Heart right ventricle (tissue), 16 donors: ENCODE results near the gene EHD2. TPM values are rescaled to one million over a fixed set of nuclear protein-coding genes. Genes with fewer than 3 reads are reported as not detected.
A peak's percentile ranks its signal among the peaks of the same experiment; 100 is the strongest.

ENCODE experiments used
- ATAC-seq, 8 donors: fragments of 200-7000 bp; cut with Tn5 transposase; one replicate each; pipeline ENCODE4 v1.9.1; 2020; ENCODE audit warnings: mild to moderate bottlenecking in 8 of 8, moderate library complexity in 8 of 8, moderate number of reproducible peaks in 1 of 8
- DNase-seq, 2 donors: peaks; one replicate each; pipeline ENCODE4 v3.0.0-alpha.2; 2020
- H3K27ac ChIP-seq, 10 donors: fragments of 200-600 bp; sonication (generic) in 2 of 10; one replicate each; pipeline versions ENCODE4 v1.5.0 to v1.8.0; 2020 to 2022; ENCODE audit warnings: mild to moderate bottlenecking in 3 of 10
- H3K27me3 ChIP-seq, 7 donors: fragments of 200-600 bp; one replicate each; pipeline ENCODE4 v1.8.0; 2021 to 2022; ENCODE audit warnings: mild to moderate bottlenecking in 2 of 7
- H3K36me3 ChIP-seq, 9 donors: fragments of 200-600 bp; sonication (generic) in 1 of 9; one replicate each; pipeline versions ENCODE4 v1.5.0 to v1.8.0; 2020 to 2022; ENCODE audit warnings: mild to moderate bottlenecking in 2 of 9
- H3K4me1 ChIP-seq, 9 donors: fragments of 200-600 bp; sonication (generic) in 1 of 9; one replicate each; pipeline versions ENCODE4 v1.5.0 to v1.8.0; 2020 to 2022; ENCODE audit warnings: mild to moderate bottlenecking in 4 of 9
- H3K4me3 ChIP-seq, 10 donors: fragments of 200-600 bp; sonication (generic) in 2 of 10; one replicate each; pipeline versions ENCODE4 v1.5.0 to v1.8.0; 2020 to 2022; ENCODE audit warnings: mild to moderate bottlenecking in 7 of 10, moderate library complexity in 2 of 10
- H3K9me3 ChIP-seq, 11 donors: fragments of 200-600 bp in 10 of 11; sonication (generic) in 2 of 11; one replicate each; pipeline versions ENCODE4 v1.5.0 to v1.8.0; 2013 to 2022; ENCODE audit warnings: mild to moderate bottlenecking in 2 of 11, control low read depth in 1 of 11, moderate library complexity in 1 of 11
- WGBS, 2 donors: extraction: QIAGEN DNeasy Blood & Tissue Kit; methylation state at CpG; one replicate each; pipeline ENCODE4 v1.1.7; 2013; ENCODE audit warnings: inconsistent platforms in 1 of 2; 5-methylcytosine and 5-hydroxymethylcytosine counted together
- intact Hi-C, 10 donors: fragments of 100-400 bp; cut with DNase I; formaldehyde crosslinking; loops; one replicate each; pipeline versions ENCODE4 v1.11.1 to v1.14.2; 2022
- polyA plus RNA-seq, 2 donors: library from polyadenylated mRNA; stranded (reverse); fragments of 200-250 nt; gene quantifications; one replicate each; pipeline ENCODE4 v1.2.3, GENCODE V29; 2013
- total RNA-seq, 10 donors: library from RNA; stranded (reverse); fragmentation: NEBNext Ultra II Directional in 3 of 10; extraction: Animal tissue kit (Norgen Biotek cat#: 25700) in 3 of 10; gene quantifications; one replicate each; pipeline versions ENCODE4 v1.2.1 to v1.2.4, GENCODE V29; 2021 to 2023
- TF ChIP-seq, protein P1 (sequence below), 9 donors: fragments of 200-600 bp; sonication (generic) in 2 of 9; IDR thresholded peaks; one replicate each; pipeline versions ENCODE4 v1.5.0 to v1.8.0; 2021 to 2022; ENCODE audit warnings: antibody characterized with exemption in 9 of 9, mild to moderate bottlenecking in 5 of 9, moderate library complexity in 1 of 9
- donor health status: Arrhythmogenic right ventricular cardiomyopathy.
- donor health status: ischemic (EF 13 %, LVEDD 7.1; RV severe dilation, severe dysfunction).
- donor health status: healthy with polysubstance abuse.
- donor health status: DM: no; HTN: yes; CAD: no.
- donor health status: DM: no; HTN: no; CAD: no.
- donor health status: ischemic (EF 25% LVEDD 6.9; RV normal size, moderate dysfunction).
- donor health status: ischemic (EF 25% LVEDD 5.7; RV mildly dilated, moderate dysfunction).
- donor health status: healthy.
- donor health status: DM: yes; HTN: yes; CAD: no.
- donor health status: Ischemic cardiomyopathy.
- donor health status: ischemic (EF 35%, LVEDD 5.7; RV mildly dilated, moderate dysfunction).
- donor health status: nonischemic (EF 11% LVEDD 7.7; RV severe dilation, severe dysfunction).
- donor health status: DM: yes; HTN: yes; CAD: no.
- donor health status: PGD.
- donor health status: ischemic (EF 29% LVEDD 5.4; RV normal size, mild dysfunction).
- donor health status: nonischemic (EF 23%, LVEDD 6.1; RV moderate dilation, normal function).

The EHD2 gene
- total and polyA plus RNA-seq, 12 donors, result 27.5 to 78.2 (median 47.5) TPM

DNA sequence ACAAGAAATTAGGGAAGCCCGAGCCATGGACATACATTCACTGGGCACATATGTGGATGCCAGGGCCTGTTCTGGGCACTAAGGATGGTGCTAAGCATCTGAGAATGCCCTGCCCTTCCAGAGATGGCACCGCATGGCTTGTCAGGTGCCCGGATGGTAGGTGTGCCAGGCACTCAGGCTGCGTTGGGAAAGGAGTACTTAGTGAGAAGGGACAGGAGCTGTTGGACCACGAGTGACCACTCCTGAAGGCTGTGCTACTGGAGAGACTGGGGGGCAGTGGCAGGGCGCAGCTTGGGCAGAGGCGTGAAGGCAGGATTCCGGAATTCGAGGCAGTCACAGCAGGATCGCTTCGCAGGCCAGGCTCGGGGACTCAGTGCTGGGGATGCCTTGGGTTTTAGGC, 38.0 kb upstream of the EHD2 start:
- DNase-seq (no peak), ATAC-seq (no peak)
- H3K36me3 ChIP-seq, result peaks cover 0 to 88% (median 40%) of the 10 kb centered on the region in 9 donors
- H3K4me3 ChIP-seq, result no peak overlapping the region
- no peaks in the 10 kb centered on the region for H3K27me3 ChIP-seq
- no peak overlapping the region for H3K27ac ChIP-seq
- no peaks in the 10 kb centered on the region for H3K4me1 ChIP-seq
- no peaks in the 10 kb centered on the region for H3K9me3 ChIP-seq
- TF ChIP-seq, protein P1, sequence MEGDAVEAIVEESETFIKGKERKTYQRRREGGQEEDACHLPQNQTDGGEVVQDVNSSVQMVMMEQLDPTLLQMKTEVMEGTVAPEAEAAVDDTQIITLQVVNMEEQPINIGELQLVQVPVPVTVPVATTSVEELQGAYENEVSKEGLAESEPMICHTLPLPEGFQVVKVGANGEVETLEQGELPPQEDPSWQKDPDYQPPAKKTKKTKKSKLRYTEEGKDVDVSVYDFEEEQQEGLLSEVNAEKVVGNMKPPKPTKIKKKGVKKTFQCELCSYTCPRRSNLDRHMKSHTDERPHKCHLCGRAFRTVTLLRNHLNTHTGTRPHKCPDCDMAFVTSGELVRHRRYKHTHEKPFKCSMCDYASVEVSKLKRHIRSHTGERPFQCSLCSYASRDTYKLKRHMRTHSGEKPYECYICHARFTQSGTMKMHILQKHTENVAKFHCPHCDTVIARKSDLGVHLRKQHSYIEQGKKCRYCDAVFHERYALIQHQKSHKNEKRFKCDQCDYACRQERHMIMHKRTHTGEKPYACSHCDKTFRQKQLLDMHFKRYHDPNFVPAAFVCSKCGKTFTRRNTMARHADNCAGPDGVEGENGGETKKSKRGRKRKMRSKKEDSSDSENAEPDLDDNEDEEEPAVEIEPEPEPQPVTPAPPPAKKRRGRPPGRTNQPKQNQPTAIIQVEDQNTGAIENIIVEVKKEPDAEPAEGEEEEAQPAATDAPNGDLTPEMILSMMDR (IDR thresholded peaks at IDR 0.05), result no peak
- WGBS, 2 donors, result 92 to 94% methylated on average over 12 of the region's 12 CpGs
- intact Hi-C loops, result loop anchor here in 1 of 10 donors (10.0 kb wide), 1 partner anchor 60 kb away; no protein-coding TSS in a partner anchor

DNA sequence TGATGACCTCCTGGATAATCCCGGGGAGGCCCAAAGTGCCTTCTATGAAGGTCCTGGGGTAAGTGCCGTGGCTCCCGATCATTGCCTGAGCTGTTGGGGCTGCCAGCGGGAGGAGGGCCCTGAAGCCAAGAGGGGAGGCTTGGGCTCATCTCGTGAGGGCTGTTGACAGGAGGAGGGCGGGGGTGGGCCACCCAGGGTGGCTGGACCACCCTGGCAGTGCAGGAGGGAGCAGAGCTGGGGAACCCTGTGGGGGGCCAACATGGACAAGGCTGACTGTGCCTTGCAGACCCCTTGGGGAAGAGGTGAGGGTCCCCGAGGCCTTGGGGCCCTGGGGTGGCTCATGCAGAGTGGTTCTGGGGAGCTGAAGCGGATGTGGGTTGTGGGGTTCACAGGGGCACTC, 37.4 kb upstream of the EHD2 start:
- no peak for DNase-seq
- peaks cover 0 to 88% (median 39%) of the 10 kb centered on the region in 9 donors for H3K36me3 ChIP-seq
- TF ChIP-seq, protein P1 (IDR thresholded peaks at IDR 0.05), result no peak
- H3K27ac ChIP-seq, result no peak overlapping the region
- 84 to 90% methylated on average over 8 of the region's 8 CpGs for WGBS, 2 donors
- H3K4me3 ChIP-seq, result no peak overlapping the region
- H3K9me3 ChIP-seq, result no peaks in the 10 kb centered on the region
- ATAC-seq, result peak in 2 of 8 donors; percentile 8 to 21
- intact Hi-C loops, result loop anchor here in 1 of 10 donors (10.0 kb wide), 1 partner anchor 61 kb away; no protein-coding TSS in a partner anchor
- H3K4me1 ChIP-seq, result no peaks in the 10 kb centered on the region
- no peaks in the 10 kb centered on the region for H3K27me3 ChIP-seq

DNA sequence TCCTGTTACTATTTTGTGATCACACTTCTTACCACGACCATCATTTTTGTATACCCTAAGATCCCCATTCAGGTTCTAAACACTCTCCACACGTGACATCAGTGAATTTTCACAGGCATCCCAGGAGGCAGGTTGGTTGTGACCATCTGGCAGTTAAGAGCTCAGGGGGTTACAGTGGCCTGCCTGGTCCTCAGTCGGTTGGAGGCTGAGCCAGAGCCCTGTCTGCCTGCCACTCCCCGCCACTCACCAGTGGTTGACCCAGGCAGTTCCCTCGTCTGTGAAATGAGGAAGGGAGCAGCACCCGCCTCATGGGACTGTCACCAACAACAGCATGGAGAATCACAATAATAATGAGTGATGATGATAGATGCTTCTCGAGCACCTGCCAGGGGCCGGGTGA, 36.4 kb upstream of the EHD2 start:
- Histone ChIP-seq H3K36me3 (peaks cover 0 to 92% (median 39%) of the 10 kb centered on the region in 9 donors), H3K27ac (no peak overlapping the region), H3K4me3 (no peak overlapping the region), H3K4me1 (no peaks in the 10 kb centered on the region), H3K27me3 (no peaks in the 10 kb centered on the region), H3K9me3 (no peaks in the 10 kb centered on the region)
- DNase-seq (no peak), ATAC-seq (no peak)
- WGBS, 2 donors, result 81 to 86% methylated on average over 8 of the region's 8 CpGs
- TF ChIP-seq, protein P1 (IDR thresholded peaks at IDR 0.05), result no peak
- intact Hi-C loops, result loop anchor here in 1 of 10 donors (10.0 kb wide), 1 partner anchor 62 kb away; no protein-coding TSS in a partner anchor

DNA sequence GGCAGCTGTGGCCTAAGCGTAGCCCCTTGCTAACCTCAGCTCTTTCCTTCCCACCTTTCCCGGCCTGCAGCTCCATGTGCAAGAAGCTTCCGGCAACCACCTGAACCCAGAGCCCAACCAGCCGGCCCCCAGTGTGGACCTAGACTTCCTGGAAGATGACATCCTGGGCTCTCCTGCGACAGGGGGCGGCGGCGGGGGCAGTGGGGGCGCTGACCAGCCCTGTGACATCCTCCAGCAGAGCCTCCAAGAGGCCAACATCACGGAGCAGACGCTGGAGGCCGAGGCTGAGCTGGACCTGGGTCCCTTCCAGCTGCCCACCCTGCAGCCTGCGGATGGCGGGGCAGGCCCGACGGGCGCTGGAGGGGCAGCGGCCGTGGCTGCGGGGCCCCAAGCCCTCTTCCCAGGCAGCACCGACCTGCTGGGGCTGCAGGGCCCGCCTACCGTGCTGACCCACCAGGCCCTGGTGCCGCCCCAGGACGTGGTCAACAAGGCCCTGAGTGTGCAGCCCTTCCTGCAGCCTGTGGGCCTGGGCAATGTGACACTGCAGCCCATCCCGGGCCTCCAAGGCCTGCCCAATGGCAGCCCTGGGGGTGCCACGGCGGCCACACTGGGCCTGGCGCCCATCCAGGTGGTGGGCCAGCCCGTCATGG, 33.8 kb upstream of the EHD2 start:
- peak in 1 of 8 donors; percentile 24 for ATAC-seq
- Histone ChIP-seq H3K36me3 (peaks cover 0 to 88% (median 30%) of the 10 kb centered on the region in 9 donors), H3K27me3 (no peaks in the 10 kb centered on the region), H3K4me1 (no peaks in the 10 kb centered on the region), H3K9me3 (no peaks in the 10 kb centered on the region), H3K4me3 (no peak overlapping the region), H3K27ac (no peak overlapping the region)
- WGBS, 2 donors, result 93% methylated on average over 28 to 30 of the region's 30 CpGs
- no peak for DNase-seq
- intact Hi-C loops, result loop anchor here in 1 of 10 donors (10.0 kb wide), 1 partner anchor 65 kb away; no protein-coding TSS in a partner anchor
- TF ChIP-seq, protein P1 (IDR thresholded peaks at IDR 0.05), result no peak
